Mucosa of descending colon (tissue), 3 donors: ENCODE measurements around the gene L3MBTL3. TPM values are rescaled to one million over a fixed set of nuclear protein-coding genes. Genes with fewer than 3 reads are reported as not detected.
"Not testable (repeated sequence)": the region's sequence is repeated elsewhere in the genome, so short reads cannot be mapped to it uniquely, and the experiment has no call there.

Experiments
- ATAC-seq: fragments of 200-7000 bp; cut with Tn5 transposase; one replicate; pipeline ENCODE4 v1.9.1; 2020; ENCODE audit warnings: mild to moderate bottlenecking, moderate library complexity
- DNase-seq, 3 donors: peaks; one replicate each; pipeline ENCODE4 v3.0.0-alpha.2; 2020
- H3K36me3 ChIP-seq: fragments of 200-600 bp; one replicate; pipeline ENCODE4 v1.8.0; 2021; ENCODE audit warnings: low read depth, mild to moderate bottlenecking
- H3K4me1 ChIP-seq: fragments of 200-600 bp; one replicate; pipeline ENCODE4 v1.8.0; 2021; ENCODE audit warnings: low read depth, mild to moderate bottlenecking
- H3K4me3 ChIP-seq: fragments of 200-600 bp; one replicate; pipeline ENCODE4 v1.8.0; 2021; ENCODE audit warnings: mild to moderate bottlenecking
- H3K9me3 ChIP-seq: fragments of 200-600 bp; one replicate; pipeline ENCODE4 v1.8.0; 2021; ENCODE audit warnings: mild to moderate bottlenecking
- intact Hi-C, 2 donors: fragments of 100-400 bp; cut with DNase I in 1 of 2; cut with micrococcal nuclease in 1 of 2; formaldehyde crosslinking; loops; one replicate each; pipeline versions ENCODE4 v1.11.0 to v1.11.1; 2022; cut with DNase I, micrococcal nuclease
- total RNA-seq, 3 donors: library from RNA; stranded (reverse); fragmentation: NEBNext Ultra II Directional in 2 of 3; extraction: Animal tissue kit (Norgen Biotek cat#: 25700) in 2 of 3; gene quantifications; one replicate each; pipeline versions ENCODE4 v1.2.1 to v1.2.4, GENCODE V29; 2021 to 2023
- TF ChIP-seq, protein P1 (sequence below): fragments of 200-600 bp; IDR thresholded peaks from one replicate; pipeline ENCODE4 v1.8.0; 2022; ENCODE audit warnings: antibody characterized with exemption, mild to moderate bottlenecking
- donor health status: DM: no; HTN: no; CAD: no; lungs with moderate emphysema.
- donor health status: DM: no; HTN: no; CAD: no.
- donor health status: DM: no; HTN: yes; CAD: no.

L3MBTL3 gene
- total RNA-seq, 3 donors from 2014 or later, result 9.2 to 13.0 (median 11.1) TPM

DNA sequence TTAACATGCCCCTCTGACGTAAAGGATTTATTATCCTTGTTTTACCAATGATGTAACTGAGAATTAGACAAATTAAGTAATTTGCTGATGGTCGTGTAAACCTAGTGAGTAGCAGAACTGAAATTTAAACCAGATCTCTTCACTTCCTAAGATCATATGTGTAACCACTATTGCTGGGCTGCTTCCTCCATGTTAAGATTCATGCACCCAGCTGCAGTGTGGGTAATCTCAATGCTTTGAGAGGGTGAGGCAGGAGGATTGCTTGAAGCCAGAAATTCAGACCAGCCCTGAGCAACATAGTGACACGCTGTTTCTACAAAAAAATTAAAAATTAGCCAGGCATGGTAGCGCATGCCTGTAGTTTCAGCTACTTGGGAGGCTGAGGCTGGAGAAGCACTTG is 97.9 kb downstream of the L3MBTL3 start:
- H3K4me3 ChIP-seq, result no peak overlapping the region
- intact Hi-C loops, result no loop called here
- ATAC-seq (no peak), DNase-seq (no peak)
- H3K36me3 ChIP-seq, result no peaks in the 10 kb centered on the region
- TF ChIP-seq, protein P1, sequence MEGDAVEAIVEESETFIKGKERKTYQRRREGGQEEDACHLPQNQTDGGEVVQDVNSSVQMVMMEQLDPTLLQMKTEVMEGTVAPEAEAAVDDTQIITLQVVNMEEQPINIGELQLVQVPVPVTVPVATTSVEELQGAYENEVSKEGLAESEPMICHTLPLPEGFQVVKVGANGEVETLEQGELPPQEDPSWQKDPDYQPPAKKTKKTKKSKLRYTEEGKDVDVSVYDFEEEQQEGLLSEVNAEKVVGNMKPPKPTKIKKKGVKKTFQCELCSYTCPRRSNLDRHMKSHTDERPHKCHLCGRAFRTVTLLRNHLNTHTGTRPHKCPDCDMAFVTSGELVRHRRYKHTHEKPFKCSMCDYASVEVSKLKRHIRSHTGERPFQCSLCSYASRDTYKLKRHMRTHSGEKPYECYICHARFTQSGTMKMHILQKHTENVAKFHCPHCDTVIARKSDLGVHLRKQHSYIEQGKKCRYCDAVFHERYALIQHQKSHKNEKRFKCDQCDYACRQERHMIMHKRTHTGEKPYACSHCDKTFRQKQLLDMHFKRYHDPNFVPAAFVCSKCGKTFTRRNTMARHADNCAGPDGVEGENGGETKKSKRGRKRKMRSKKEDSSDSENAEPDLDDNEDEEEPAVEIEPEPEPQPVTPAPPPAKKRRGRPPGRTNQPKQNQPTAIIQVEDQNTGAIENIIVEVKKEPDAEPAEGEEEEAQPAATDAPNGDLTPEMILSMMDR, result no peak
- H3K4me1 ChIP-seq, result no peaks in the 10 kb centered on the region
- no peaks in the 10 kb centered on the region for H3K9me3 ChIP-seq

DNA sequence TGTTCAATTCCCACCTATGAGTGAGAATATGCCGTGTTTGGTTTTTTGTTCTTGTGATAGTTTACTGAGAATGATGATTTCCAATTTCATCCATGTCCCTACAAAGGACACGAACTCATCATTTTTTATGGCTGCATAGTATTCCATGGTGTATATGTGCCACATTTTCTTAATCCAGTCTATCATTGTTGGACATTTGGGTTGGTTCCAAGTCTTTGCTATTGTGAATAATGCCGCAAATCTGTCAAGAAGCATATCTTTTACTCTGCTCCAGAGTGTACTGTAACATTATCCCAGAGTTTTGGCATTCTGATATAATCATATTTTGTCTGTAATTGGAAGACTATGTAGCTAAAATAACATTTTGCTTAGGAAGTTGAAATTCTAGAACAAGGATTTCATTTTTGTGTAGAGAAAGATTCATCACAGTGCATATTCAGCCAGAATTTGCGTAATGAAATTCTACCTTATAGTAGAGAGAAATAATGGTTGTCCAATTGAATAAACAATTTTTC is 98.9 kb downstream of the L3MBTL3 start:
- H3K4me3 ChIP-seq, ATAC-seq, H3K9me3 ChIP-seq, H3K4me1 ChIP-seq, H3K36me3 ChIP-seq, DNase-seq, intact Hi-C loops: not testable (repeated sequence)

DNA sequence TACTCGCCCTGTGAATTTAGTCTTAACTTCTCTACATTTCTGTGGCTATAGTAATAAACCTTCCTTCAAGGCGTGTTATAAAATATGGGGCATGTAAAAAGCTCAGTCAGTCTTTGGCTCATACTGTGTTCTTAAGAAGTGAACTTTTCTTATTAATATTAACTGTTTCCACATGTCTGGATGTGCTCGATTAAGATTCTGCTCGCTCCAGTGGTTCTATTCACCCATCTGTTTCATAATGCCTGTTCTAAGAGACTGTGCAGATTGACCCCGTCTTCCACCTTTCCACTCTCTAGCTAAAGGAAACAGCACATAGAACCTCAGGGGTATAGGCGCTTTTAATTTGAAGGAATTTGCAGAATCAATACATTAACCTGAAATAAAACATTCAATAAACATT is 99.9 kb downstream of the L3MBTL3 start:
- Histone ChIP-seq H3K36me3 (no peaks in the 10 kb centered on the region), H3K4me3 (no peak overlapping the region), H3K9me3 (no peaks in the 10 kb centered on the region), H3K4me1 (no peaks in the 10 kb centered on the region)
- TF ChIP-seq, protein P1, result no peak
- no peak for ATAC-seq
- intact Hi-C loops, result no loop called here
- no peak for DNase-seq

GRCh38 chr6:130119211-130119610 is 100.8 kb downstream of the L3MBTL3 start:
- no peaks in the 10 kb centered on the region for H3K9me3 ChIP-seq
- TF ChIP-seq, protein P1, result no peak
- H3K36me3 ChIP-seq, result no peaks in the 10 kb centered on the region
- DNase-seq (no peak), ATAC-seq (no peak)
- intact Hi-C loops, result no loop called here
- H3K4me3 ChIP-seq, result no peak overlapping the region
- no peaks in the 10 kb centered on the region for H3K4me1 ChIP-seq

DNA sequence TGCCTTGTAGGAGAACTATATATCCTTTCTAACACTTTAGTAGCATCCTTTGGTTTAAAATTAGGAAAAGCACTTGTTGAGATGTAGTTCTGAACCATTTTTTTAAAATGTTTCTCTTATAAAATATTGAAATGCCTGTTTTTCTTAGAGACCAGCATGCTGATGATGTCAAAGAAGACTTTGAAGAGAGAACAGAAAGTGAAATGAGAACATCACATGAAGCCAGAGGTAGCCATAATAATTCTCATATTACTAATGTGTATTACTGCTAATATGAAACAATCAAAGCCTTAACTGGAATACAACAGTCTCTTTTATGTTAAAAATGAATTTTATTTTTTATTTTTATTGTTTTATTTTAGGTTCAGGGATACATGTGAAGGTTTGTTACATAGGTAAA is 102.3 kb downstream of the L3MBTL3 start:
- H3K4me1 ChIP-seq, result no peaks in the 10 kb centered on the region
- TF ChIP-seq, protein P1, result no peak
- H3K4me3 ChIP-seq, result no peak overlapping the region
- H3K9me3 ChIP-seq, result no peaks in the 10 kb centered on the region
- intact Hi-C loops, result no loop called here
- no peaks in the 10 kb centered on the region for H3K36me3 ChIP-seq
- ATAC-seq (no peak), DNase-seq (no peak)

DNA sequence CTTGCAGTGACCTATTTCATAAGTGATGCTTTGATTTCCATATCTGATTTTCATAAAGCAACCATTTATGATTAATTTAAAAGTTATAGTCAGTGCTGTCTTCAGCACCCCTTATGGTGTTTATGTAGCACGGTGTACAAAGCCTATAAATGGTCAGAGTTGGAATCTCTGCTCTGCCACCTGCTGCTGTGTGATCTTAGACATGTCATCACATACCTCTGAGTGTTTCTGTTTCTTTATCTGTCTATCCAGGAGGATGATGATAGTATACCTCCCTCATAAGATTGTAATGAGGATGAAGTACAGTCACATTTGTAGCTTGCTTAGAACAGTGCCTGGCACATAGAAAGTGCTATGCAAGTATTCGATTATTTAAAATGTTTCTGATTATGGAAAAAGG is 103.9 kb downstream of the L3MBTL3 start:
- ATAC-seq (peak; percentile 25), DNase-seq (no peak)
- Histone ChIP-seq H3K9me3 (no peaks in the 10 kb centered on the region), H3K36me3 (no peaks in the 10 kb centered on the region), H3K4me3 (no peak overlapping the region), H3K4me1 (no peaks in the 10 kb centered on the region)
- intact Hi-C loops, result no loop called here
- TF ChIP-seq, protein P1, result no peak
